GM10266 (cell line): ENCODE measurements around the gene NXPH1.

Source experiments
- DNase-seq: peaks from one replicate; pipeline ENCODE4 v3.0.0; 2012; ENCODE audit errors: extremely low spot score
- TF ChIP-seq, protein P1 (sequence below): IDR thresholded peaks from 2 replicates; pipeline ENCODE4 v1.5.1; 2012; ENCODE audit warnings: mild to moderate bottlenecking, low read depth; ENCODE audit not compliant: control insufficient read depth, insufficient read depth; ENCODE audit errors: missing control alignments

NXPH1 gene

DNA sequence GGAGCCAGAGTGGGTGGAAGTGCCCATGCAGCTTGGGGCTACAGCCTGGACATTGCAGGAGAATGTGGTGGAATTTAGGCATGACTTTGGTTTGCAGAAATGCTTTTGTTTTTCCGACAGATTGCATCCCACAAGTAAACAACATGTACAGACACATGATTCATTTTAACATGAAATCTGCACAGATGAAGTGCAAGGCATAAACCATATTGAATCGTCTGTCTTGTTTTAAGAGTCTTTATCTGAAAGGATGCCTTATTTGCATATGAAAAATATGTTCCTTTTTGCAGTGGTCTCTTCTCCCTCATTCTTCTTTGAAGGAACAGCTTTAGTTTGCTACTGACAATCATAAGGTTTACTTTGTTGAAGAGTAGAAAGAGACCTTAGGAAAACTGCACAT is 94.9 kb downstream of the NXPH1 start:
- DNase-seq: no peak
- TF ChIP-seq, protein P1, sequence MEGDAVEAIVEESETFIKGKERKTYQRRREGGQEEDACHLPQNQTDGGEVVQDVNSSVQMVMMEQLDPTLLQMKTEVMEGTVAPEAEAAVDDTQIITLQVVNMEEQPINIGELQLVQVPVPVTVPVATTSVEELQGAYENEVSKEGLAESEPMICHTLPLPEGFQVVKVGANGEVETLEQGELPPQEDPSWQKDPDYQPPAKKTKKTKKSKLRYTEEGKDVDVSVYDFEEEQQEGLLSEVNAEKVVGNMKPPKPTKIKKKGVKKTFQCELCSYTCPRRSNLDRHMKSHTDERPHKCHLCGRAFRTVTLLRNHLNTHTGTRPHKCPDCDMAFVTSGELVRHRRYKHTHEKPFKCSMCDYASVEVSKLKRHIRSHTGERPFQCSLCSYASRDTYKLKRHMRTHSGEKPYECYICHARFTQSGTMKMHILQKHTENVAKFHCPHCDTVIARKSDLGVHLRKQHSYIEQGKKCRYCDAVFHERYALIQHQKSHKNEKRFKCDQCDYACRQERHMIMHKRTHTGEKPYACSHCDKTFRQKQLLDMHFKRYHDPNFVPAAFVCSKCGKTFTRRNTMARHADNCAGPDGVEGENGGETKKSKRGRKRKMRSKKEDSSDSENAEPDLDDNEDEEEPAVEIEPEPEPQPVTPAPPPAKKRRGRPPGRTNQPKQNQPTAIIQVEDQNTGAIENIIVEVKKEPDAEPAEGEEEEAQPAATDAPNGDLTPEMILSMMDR: no peak

DNA sequence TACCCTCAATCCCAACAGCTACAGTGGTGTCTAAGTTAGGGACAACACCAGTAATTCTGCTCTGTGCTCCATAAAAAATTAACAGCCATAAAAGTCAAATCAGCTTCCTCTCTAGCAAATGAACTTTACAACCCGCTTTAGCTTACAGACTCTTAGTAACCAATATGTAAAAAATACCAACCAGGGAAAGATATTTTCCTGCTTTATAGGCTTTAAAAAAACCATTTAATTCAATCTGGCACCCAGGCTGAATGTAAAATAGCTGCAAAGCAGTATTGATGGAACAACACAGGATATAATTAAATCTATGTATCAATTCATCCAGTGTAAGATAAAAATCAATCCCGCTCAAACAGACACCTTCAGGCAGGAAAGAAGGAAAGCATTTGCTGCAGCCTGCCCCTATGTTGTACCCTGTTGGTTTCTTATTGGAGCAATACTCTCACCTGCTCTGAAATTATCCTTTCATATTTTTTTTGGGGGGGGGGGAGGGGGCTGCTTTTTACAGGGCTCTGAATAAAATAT is 98.6 kb downstream of the NXPH1 start:
- no peak for DNase-seq
- TF ChIP-seq, protein P1: no peak

DNA sequence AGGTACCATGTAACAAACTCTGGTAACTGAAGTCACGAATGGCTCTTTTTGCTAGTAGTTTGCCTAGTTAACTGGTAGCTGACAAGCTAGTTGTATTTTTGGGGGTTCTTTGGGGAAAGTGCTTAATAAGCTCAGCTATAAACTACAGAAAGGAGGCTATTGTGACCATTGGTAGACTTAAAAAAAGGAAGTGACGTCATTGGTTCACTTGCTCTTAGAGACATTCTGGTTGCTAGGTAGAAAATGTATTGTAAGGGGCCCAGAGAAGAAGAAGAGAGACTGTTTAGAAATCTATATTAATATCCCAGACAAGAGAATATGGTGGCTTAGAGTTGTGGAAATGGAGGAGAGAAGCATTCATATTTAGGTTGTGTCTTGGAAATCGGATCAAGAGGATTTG is 103.0 kb downstream of the NXPH1 start:
- no peak for DNase-seq
- TF ChIP-seq, protein P1: no peak

DNA sequence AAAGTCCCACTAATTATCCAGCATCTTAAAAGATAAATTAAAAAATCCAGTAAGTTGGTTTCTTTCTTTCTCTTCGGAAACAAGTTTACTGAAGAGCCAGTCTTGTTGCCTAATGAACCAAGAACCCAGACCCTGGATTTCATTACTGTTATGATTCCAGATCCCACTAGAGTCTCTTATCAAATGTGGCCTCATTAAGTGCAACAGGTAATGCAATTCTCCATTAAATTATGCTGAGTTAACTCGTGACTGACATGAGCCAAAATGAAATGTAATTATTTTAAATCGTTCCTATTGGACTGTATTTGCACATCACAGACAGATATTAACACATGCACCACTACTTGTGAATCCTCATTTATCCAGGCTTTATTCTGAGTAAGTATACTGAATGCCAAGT is 115.6 kb downstream of the NXPH1 start:
- no peak for DNase-seq
- TF ChIP-seq, protein P1: no peak

DNA sequence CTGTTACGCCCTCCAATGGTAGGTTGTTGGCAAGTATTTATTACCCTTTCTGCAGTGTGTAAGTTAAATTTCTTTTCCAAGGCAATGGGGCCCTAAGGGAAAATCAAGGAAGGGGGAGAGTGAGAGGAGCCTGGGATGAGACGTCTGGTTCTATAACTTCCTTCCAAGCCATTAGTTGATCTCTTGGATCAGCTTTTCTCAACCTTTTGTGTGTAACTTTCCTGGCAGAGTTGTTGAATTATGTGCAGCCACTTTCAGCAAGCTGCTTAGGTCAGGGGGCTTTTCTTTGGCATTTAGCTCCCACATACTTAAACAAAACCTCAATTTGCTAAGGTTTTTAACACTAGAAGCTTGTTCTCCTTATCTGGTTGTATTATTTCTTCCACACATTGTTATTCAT is 127.1 kb downstream of the NXPH1 start:
- DNase-seq: no peak
- TF ChIP-seq, protein P1: no peak

DNA sequence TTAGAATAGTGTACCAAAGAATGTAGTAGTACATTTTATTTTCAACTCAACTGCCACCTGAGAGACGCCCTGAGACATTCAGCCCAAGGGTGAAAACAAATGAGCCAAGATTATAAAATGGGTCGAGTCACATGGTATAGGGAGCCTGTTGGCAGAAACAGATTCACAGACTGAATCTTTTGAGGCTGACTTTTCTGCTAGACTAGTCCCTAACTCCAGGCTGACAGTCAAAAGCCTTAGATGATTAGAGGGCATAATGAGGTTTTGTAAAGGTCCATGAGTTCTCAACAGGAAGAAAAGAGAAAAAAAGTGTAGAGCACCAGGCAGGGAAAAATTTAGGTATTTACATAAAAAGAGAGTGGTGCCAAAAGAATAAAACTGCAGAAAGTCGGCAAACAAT is 128.0 kb downstream of the NXPH1 start:
- no peak for DNase-seq
- TF ChIP-seq, protein P1: no peak

DNA sequence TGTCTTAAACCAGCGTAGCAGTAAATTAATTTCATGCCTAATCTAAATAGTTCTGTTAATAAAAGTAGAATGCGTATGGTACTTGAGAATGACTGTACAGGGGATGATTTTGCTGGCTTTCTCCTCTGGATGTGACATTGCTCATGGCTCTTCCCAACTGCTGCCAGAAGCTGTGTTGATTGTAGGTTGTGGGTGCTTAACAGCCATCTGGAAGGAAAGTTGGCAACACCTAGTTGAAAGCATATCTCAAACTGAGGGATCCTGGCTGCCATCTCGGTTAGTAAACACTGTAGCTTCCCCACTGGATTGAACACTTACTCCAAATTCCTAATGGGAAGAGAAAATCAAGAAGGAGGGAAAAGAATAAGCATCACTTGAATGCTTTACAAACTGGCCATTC is 130.9 kb downstream of the NXPH1 start:
- DNase-seq: no peak
- TF ChIP-seq, protein P1: no peak
